Endothelial cell of umbilical vein (primary cell): ENCODE measurements around the gene PTPRT.

ENCODE experiments used
- CTCF ChIP-seq, 2 donors: IDR thresholded peaks; 1 replicate in 1 of 2; 2 replicates in 1 of 2; pipeline ENCODE4 v1.5.1; 2011; ENCODE audit warnings: low read length in 2 of 2, mild to moderate bottlenecking in 2 of 2, moderate library complexity in 2 of 2, control low read depth in 1 of 2, inconsistent platforms in 1 of 2, low read depth in 1 of 2; ENCODE audit not compliant: insufficient read depth in 1 of 2; ENCODE audit errors: extremely low read depth in 1 of 2
- EZH2 ChIP-seq: IDR thresholded peaks from 2 replicates; pipeline ENCODE4 v1.6.1; 2012; ENCODE audit warnings: borderline replicate concordance, low read depth, mild to moderate bottlenecking, moderate library complexity, low read length, inconsistent platforms; ENCODE audit not compliant: severe bottlenecking
- FOS ChIP-seq: IDR thresholded peaks from 2 replicates; pipeline ENCODE4 v1.6.1; 2011; ENCODE audit warnings: mild to moderate bottlenecking, low read length, moderate library complexity, borderline replicate concordance; ENCODE audit not compliant: insufficient read depth
- GATA2 ChIP-seq: IDR thresholded peaks from 2 replicates; pipeline ENCODE4 v1.7.0; 2011; ENCODE audit warnings: low read depth, mild to moderate bottlenecking, moderate library complexity, mixed read lengths, low read length; ENCODE audit not compliant: insufficient read length, insufficient read depth
- JUN ChIP-seq: IDR thresholded peaks from 2 replicates; pipeline ENCODE4 v1.6.1; 2011; ENCODE audit warnings: borderline replicate concordance, low read depth; ENCODE audit not compliant: insufficient read length, insufficient read depth
- MAX ChIP-seq: IDR thresholded peaks from 2 replicates; pipeline ENCODE4 v1.6.1; 2011; ENCODE audit not compliant: insufficient read depth, insufficient read length
- MYC ChIP-seq: IDR thresholded peaks from one replicate; pipeline ENCODE4 v1.6.1; 2011; ENCODE audit warnings: mild to moderate bottlenecking, low read depth, low read length
- POLR2A ChIP-seq: IDR thresholded peaks from 2 replicates; pipeline ENCODE4 v1.6.1; 2012; ENCODE audit warnings: low read depth, mild to moderate bottlenecking, control low read depth, low read length
- POLR2AphosphoS5 ChIP-seq: IDR thresholded peaks from 2 replicates; pipeline ENCODE4 v1.6.1; 2012; ENCODE audit warnings: low read depth, mild to moderate bottlenecking, control low read depth, low read length, moderate library complexity; ENCODE audit not compliant: insufficient read depth

GRCh38 chr20:42752620-42753019 is 437.1 kb downstream of the PTPRT start:
- TF ChIP-seq JUN (no peak), EZH2 (no peak), CTCF (IDR thresholded peaks at IDR 0.05; ENCODE audit: extremely low read depth in 1 of 2, insufficient read depth in 1 of 2, low read depth in 1 of 2, low read length in 2 of 2) (no peak), POLR2A (no peak), MAX (no peak), POLR2AphosphoS5 (no peak), MYC (no peak), FOS (no peak), GATA2 (no peak)
